Peyer's patch (tissue), 4 donors: ENCODE measurements around the gene DSCAML1. TPM values are rescaled to one million over a fixed set of nuclear protein-coding genes. Genes with fewer than 3 reads are reported as not detected.

Source experiments
- DNase-seq, 3 donors: peaks; one replicate each; pipeline ENCODE4 v3.0.0-alpha.2; 2017 to 2019
- H3K27ac ChIP-seq, 4 donors: fragments of 200-600 bp; sonication (generic); one replicate each; pipeline ENCODE4 v1.5.1; 2016 to 2019
- H3K27me3 ChIP-seq, 2 donors: fragments of 200-600 bp; sonication (generic); one replicate each; pipeline ENCODE4 v1.5.1; 2019
- H3K36me3 ChIP-seq, 3 donors: fragments of 200-600 bp; sonication (generic); one replicate each; pipeline ENCODE4 v1.5.1; 2016 to 2019
- H3K4me1 ChIP-seq, 4 donors: fragments of 200-600 bp; sonication (generic); one replicate each; pipeline ENCODE4 v1.5.1; 2016 to 2019
- H3K4me3 ChIP-seq, 4 donors: fragments of 200-600 bp; sonication (generic); 1 replicate in 3 of 4; 2 replicates in 1 of 4; pipeline ENCODE4 v1.5.1; 2016 to 2019; ENCODE audit warnings: mild to moderate bottlenecking in 1 of 4
- H3K9me3 ChIP-seq, 4 donors: fragments of 200-600 bp; sonication (generic); one replicate each; pipeline ENCODE4 v1.5.1; 2016 to 2019; ENCODE audit warnings: mild to moderate bottlenecking in 1 of 4
- POLR2A ChIP-seq, 2 donors: fragments of 450-650 bp; IDR thresholded peaks; one replicate each; pipeline ENCODE4 v1.5.1; 2017; ENCODE audit warnings: antibody characterized with exemption in 2 of 2, mild to moderate bottlenecking in 2 of 2, moderate library complexity in 2 of 2
- total RNA-seq, 4 donors: library from RNA; depleted of rRNA; stranded (reverse); fragments of >200 nt; gene quantifications; one replicate each; pipeline ENCODE4 v1.1.0, GENCODE V29; 2016
- TF ChIP-seq, protein P1 (sequence below), 6 experiments: fragments of 450-650 bp in 4 of 6; fragments of 200-600 bp in 2 of 6; sonication (generic) in 1 of 6; IDR thresholded peaks; one replicate each; pipeline ENCODE4 v1.5.1; 2017 to 2019; ENCODE audit warnings: antibody characterized with exemption in 6 of 6, mild to moderate bottlenecking in 3 of 6, moderate library complexity in 1 of 6

DSCAML1 gene
- total RNA-seq, 4 donors from 2014 or later = 0.18 to 5.8 (median 2.9) TPM

DNA sequence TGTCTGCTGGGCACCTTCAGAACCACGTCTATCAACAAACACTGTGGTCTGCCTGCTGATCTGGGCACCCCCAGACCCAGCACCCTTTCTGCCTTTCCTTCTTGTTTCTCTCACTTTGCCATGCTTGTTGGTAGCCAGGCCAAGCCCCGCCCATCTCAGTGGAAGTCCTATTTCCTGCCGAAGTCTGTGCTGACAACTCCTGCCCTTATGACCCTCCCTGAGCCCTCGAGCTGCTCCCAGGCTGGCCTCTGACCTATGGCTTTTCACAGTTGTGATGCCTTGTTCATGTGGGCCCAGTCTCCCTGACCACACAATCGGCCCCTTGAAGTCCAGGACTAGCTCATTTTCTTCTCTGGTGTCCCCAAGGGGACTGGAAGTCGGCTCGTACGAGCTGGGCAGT, 132.1 kb downstream of the DSCAML1 start:
- DNase-seq = peak in 1 of 3 donors; percentile 51
- H3K36me3 ChIP-seq = no peaks in the 10 kb centered on the region
- no peaks in the 10 kb centered on the region for H3K27me3 ChIP-seq
- peaks cover 0 to 19% (median 3%) of the 10 kb centered on the region in 4 donors for H3K4me1 ChIP-seq
- no peak overlapping the region for H3K27ac ChIP-seq
- no peak overlapping the region for H3K4me3 ChIP-seq
- TF ChIP-seq, protein P1, sequence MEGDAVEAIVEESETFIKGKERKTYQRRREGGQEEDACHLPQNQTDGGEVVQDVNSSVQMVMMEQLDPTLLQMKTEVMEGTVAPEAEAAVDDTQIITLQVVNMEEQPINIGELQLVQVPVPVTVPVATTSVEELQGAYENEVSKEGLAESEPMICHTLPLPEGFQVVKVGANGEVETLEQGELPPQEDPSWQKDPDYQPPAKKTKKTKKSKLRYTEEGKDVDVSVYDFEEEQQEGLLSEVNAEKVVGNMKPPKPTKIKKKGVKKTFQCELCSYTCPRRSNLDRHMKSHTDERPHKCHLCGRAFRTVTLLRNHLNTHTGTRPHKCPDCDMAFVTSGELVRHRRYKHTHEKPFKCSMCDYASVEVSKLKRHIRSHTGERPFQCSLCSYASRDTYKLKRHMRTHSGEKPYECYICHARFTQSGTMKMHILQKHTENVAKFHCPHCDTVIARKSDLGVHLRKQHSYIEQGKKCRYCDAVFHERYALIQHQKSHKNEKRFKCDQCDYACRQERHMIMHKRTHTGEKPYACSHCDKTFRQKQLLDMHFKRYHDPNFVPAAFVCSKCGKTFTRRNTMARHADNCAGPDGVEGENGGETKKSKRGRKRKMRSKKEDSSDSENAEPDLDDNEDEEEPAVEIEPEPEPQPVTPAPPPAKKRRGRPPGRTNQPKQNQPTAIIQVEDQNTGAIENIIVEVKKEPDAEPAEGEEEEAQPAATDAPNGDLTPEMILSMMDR (IDR thresholded peaks at IDR 0.05) = no peak
- TF ChIP-seq POLR2A (IDR thresholded peaks at IDR 0.05) = no peak
- no peaks in the 10 kb centered on the region for H3K9me3 ChIP-seq

DNA sequence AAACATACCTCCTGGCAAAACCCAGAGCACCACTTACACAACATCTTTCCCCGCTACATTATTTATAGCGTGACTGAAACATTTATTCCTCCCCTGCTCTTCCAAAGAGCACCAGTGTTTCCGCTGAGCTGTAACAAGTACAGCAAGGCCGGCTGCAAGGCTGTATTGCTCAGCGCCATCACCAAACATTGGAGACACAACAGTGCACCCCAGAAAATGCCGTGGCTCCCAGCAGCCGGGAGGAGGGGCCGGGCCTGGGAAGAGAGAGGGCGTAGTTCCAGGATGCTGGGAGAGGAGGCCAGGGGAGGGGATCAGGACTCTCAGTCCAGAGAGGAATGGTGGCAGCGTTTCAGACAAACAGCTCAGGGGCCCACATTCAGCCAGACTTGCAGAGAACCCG, 133.2 kb downstream of the DSCAML1 start:
- DNase-seq = no peak
- Histone ChIP-seq H3K4me3 (no peak overlapping the region), H3K27me3 (no peaks in the 10 kb centered on the region), H3K4me1 (peaks cover 0 to 19% (median 3%) of the 10 kb centered on the region in 4 donors), H3K9me3 (no peaks in the 10 kb centered on the region), H3K27ac (no peak overlapping the region), H3K36me3 (no peaks in the 10 kb centered on the region)
- TF ChIP-seq POLR2A (IDR thresholded peaks at IDR 0.05) = no peak
- TF ChIP-seq, protein P1 (IDR thresholded peaks at IDR 0.05) = no peak

DNA sequence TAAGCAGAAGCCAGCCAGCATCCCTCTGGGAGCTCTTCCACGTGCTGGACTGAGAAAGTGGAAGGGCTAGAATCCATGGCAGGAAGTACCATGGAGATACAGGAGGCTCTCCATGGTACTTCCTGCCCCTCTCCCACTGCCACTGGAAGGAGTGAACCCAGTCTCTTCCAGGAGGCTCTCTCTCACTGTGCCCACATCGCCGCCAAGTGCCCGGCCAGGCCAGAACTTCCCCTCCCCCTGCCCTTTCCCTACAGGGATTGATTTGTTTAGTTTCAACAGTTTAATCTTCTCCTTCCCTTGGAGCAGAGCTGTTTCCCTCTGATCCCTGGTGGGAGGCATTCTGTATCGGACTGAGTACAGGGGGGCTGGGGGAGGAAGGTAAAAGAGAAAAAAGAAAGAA, 133.6 kb downstream of the DSCAML1 start:
- no peak for DNase-seq
- Histone ChIP-seq H3K27me3 (no peaks in the 10 kb centered on the region), H3K9me3 (no peaks in the 10 kb centered on the region), H3K27ac (no peak overlapping the region), H3K4me3 (no peak overlapping the region), H3K4me1 (peaks cover 0 to 21% (median 4%) of the 10 kb centered on the region in 4 donors), H3K36me3 (no peaks in the 10 kb centered on the region)
- TF ChIP-seq, protein P1 (IDR thresholded peaks at IDR 0.05) = no peak
- no peak for TF ChIP-seq POLR2A (IDR thresholded peaks at IDR 0.05)

DNA sequence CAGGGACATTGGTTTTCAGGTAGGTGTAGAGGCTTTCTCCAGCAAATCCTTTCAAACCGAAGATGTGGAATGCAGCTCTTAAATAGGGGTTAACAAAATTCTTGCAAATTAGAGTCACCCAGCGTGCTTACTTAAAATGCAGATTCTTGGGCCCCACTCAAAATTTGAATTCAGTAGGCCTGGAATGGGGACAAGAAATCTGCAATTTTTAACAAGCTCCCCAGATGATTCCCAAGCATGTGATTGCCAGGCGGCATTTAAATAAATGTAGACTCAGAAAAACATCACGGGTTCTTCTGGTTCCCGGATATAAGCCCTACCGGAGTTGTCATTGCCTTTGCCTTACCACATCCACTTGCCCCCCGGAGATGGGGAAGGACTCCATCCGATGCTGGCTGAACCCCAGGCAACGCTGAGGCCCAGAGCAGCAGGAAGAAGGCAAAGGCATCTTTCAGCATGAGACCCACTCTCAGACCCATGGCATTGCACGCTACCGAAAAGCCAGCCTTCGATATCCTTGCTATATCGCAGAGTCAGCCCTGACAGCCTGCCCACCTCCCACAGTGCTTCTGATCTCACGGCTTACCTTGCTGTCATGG, 134.2 kb downstream of the DSCAML1 start:
- Histone ChIP-seq H3K9me3 (no peaks in the 10 kb centered on the region), H3K27me3 (no peaks in the 10 kb centered on the region), H3K36me3 (no peaks in the 10 kb centered on the region), H3K4me1 (peaks cover 0 to 26% (median 6%) of the 10 kb centered on the region in 4 donors), H3K27ac (no peak overlapping the region), H3K4me3 (no peak overlapping the region)
- DNase-seq = no peak
- TF ChIP-seq, protein P1 (IDR thresholded peaks at IDR 0.05) = no peak
- no peak for TF ChIP-seq POLR2A (IDR thresholded peaks at IDR 0.05)

DNA sequence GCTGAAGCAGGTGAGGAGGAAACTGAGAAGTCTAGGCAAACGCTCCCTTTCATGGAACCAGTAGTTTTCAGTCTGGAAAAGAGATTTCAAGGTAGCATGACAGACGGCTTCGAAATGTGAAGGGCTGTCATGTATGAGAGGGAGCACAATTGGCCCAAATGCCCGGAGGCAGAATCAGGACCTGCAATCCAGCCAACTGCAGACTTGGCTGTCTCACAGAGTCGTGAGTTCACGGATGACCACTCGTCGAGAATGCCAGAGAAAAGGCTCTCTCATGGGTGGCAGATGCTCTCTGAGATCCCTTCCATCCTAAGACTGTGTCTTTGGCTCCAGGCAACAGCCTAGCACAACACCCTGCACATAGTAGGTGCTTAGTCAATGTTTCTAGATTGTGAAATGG, 134.8 kb downstream of the DSCAML1 start:
- Histone ChIP-seq H3K27ac (no peak overlapping the region), H3K36me3 (no peaks in the 10 kb centered on the region), H3K4me1 (peaks cover 0 to 26% (median 6%) of the 10 kb centered on the region in 4 donors), H3K9me3 (no peaks in the 10 kb centered on the region), H3K27me3 (no peaks in the 10 kb centered on the region), H3K4me3 (no peak overlapping the region)
- no peak for DNase-seq
- TF ChIP-seq, protein P1 (IDR thresholded peaks at IDR 0.05) = no peak
- no peak for TF ChIP-seq POLR2A (IDR thresholded peaks at IDR 0.05)
